GM12892 (cell line): ENCODE results near the gene ALDH1A1.

Experiments
- POLR2A ChIP-seq: IDR thresholded peaks from 2 replicates; pipeline ENCODE4 v1.6.1; 2011; ENCODE audit warnings: low read depth, low read length, control low read depth
- TAF1 ChIP-seq: IDR thresholded peaks from 2 replicates; pipeline ENCODE4 v1.6.1; 2011; ENCODE audit warnings: low read depth, mild to moderate bottlenecking, control low read depth, low read length, borderline replicate concordance

- no peak for TF ChIP-seq POLR2A
- TF ChIP-seq TAF1, result no peak
Observed at GRCh38 chr9:72931437-72931836, 21.4 kb downstream of the ALDH1A1 start.
